CD14-positive monocyte (primary cell): ENCODE data around the gene SSH3. TPM values are rescaled to one million over a fixed set of nuclear protein-coding genes. Genes with fewer than 3 reads are reported as not detected.

ENCODE experiments used
- DNase-seq, 3 donors: peaks; one replicate each; pipeline ENCODE4 v3.0.0-alpha.2; 2011 to 2022
- H2AFZ ChIP-seq: 2 replicates; pipeline ENCODE4 v1.6.0; 2012; ENCODE audit warnings: mild to moderate bottlenecking, low read depth, low read length, inconsistent platforms; ENCODE audit not compliant: insufficient read depth, poor library complexity, severe bottlenecking
- H3K27ac ChIP-seq, 2 donors: 1 replicate in 1 of 2; 2 replicates in 1 of 2; pipeline ENCODE4 v1.5.1; 2012 to 2013; ENCODE audit warnings: low read length in 2 of 2, control low read depth in 1 of 2, inconsistent platforms in 1 of 2, low read depth in 1 of 2, mild to moderate bottlenecking in 1 of 2
- H3K27me3 ChIP-seq, 2 donors: one replicate each; pipeline versions ENCODE4 v1.6.0 to v1.6.1; 2011 to 2013; ENCODE audit warnings: low read length in 2 of 2; ENCODE audit not compliant: control insufficient read depth in 2 of 2, insufficient read depth in 2 of 2
- H3K36me3 ChIP-seq, 2 donors: replicated peaks in 1 of 2; 1 replicate in 1 of 2; 2 replicates in 1 of 2; pipeline versions ENCODE4 v1.5.1 to v1.6.1; 2012 to 2013; ENCODE audit warnings: low read length in 2 of 2, control low read depth in 1 of 2, inconsistent platforms in 1 of 2, mild to moderate bottlenecking in 1 of 2; ENCODE audit not compliant: insufficient read depth in 2 of 2, control insufficient read depth in 1 of 2
- H3K4me1 ChIP-seq, 2 donors: 1 replicate in 1 of 2; 2 replicates in 1 of 2; pipeline versions ENCODE4 v1.5.1 to v1.6.1; 2012 to 2013; ENCODE audit warnings: low read length in 2 of 2, control low read depth in 1 of 2, inconsistent platforms in 1 of 2, mild to moderate bottlenecking in 1 of 2, moderate library complexity in 1 of 2; ENCODE audit not compliant: insufficient read depth in 2 of 2, control insufficient read depth in 1 of 2
- H3K4me2 ChIP-seq: replicated peaks from 2 replicates; pipeline ENCODE3; 2012; ENCODE audit warnings: low read length, moderate library complexity, mild to moderate bottlenecking; ENCODE audit not compliant: poor library complexity, severe bottlenecking; ENCODE audit errors: extremely low read depth
- H3K4me3 ChIP-seq, 3 experiments: fragments of 200-600 bp in 1 of 3; sonication (generic) in 1 of 3; replicated peaks in 1 of 3; 1 replicate in 2 of 3; 2 replicates in 1 of 3; pipeline ENCODE4 v1.5.1; 2011 to 2013; ENCODE audit warnings: low read length in 3 of 3, mild to moderate bottlenecking in 3 of 3, control low read depth in 2 of 3, low read depth in 2 of 3, inconsistent platforms in 1 of 3, moderate library complexity in 1 of 3
- H3K79me2 ChIP-seq: 2 replicates; pipeline ENCODE4 v1.6.0; 2012; ENCODE audit warnings: mild to moderate bottlenecking, control low read depth, inconsistent platforms, low read length, moderate library complexity; ENCODE audit not compliant: insufficient read depth
- H3K9ac ChIP-seq: 2 replicates; pipeline ENCODE4 v1.6.0; 2017; ENCODE audit warnings: low read length, mild to moderate bottlenecking; ENCODE audit not compliant: insufficient read depth, poor library complexity, severe bottlenecking
- H3K9me3 ChIP-seq, 2 donors: replicated peaks in 1 of 2; 1 replicate in 1 of 2; 2 replicates in 1 of 2; pipeline versions ENCODE4 v1.5.1 to v1.6.1; 2012 to 2013; ENCODE audit warnings: low read length in 2 of 2, control low read depth in 1 of 2; ENCODE audit not compliant: control insufficient read depth in 1 of 2, insufficient read depth in 1 of 2
- H4K20me1 ChIP-seq: 2 replicates; pipeline ENCODE4 v1.6.0; 2012; ENCODE audit warnings: mild to moderate bottlenecking, low read length, control low read depth, moderate library complexity; ENCODE audit not compliant: insufficient read depth
- H3K27ac Mint-ChIP-seq, 7 donors: one replicate each; pipeline ENCODE4 v1.8.0; 2020; ENCODE audit warnings: mild to moderate bottlenecking in 7 of 7, mixed read lengths in 7 of 7, moderate library complexity in 6 of 7, inconsistent platforms in 2 of 7
- H3K27me3 Mint-ChIP-seq, 3 donors: one replicate each; pipeline ENCODE4 v1.8.0; 2021 to 2022; ENCODE audit warnings: low read depth in 3 of 3, mild to moderate bottlenecking in 3 of 3, mixed read lengths in 3 of 3, moderate library complexity in 3 of 3, inconsistent platforms in 1 of 3
- H3K36me3 Mint-ChIP-seq, 2 donors: one replicate each; pipeline ENCODE4 v1.8.0; 2020; ENCODE audit warnings: mixed read lengths in 2 of 2, inconsistent platforms in 1 of 2, mild to moderate bottlenecking in 1 of 2
- H3K4me1 Mint-ChIP-seq: one replicate; pipeline ENCODE4 v1.8.0; 2020; ENCODE audit warnings: mild to moderate bottlenecking, mixed read lengths
- H3K4me3 Mint-ChIP-seq, 2 donors: one replicate each; pipeline ENCODE4 v1.8.0; 2020; ENCODE audit warnings: mild to moderate bottlenecking in 2 of 2, mixed read lengths in 2 of 2, moderate library complexity in 1 of 2
- H3K9me3 Mint-ChIP-seq, 7 donors: one replicate each; pipeline ENCODE4 v1.8.0; 2020 to 2022; ENCODE audit warnings: mixed read lengths in 7 of 7, mild to moderate bottlenecking in 6 of 7, moderate library complexity in 6 of 7, inconsistent platforms in 2 of 7
- WGBS: methylation state at CpG from one replicate; pipeline ENCODE4 v1.1.5; 2013; ENCODE audit warnings: missing lambda C conversion rate; ENCODE audit not compliant: insufficient coverage; 5-methylcytosine and 5-hydroxymethylcytosine counted together
- intact Hi-C, 2 donors: fragments of 100-400 bp; cut with micrococcal nuclease; formaldehyde crosslinking; loops; one replicate each; pipeline versions ENCODE4 v1.15.0 to v1.15.1; 2023
- polyA plus RNA-seq, 3 donors: library from polyadenylated mRNA; depleted of rRNA in 1 of 3; unstranded in 2 of 3; stranded (reverse) in 1 of 3; fragments of 300-500 nt in 2 of 3; fragments of >200 nt in 1 of 3; fragmentation: Illumina TruSeq in 2 of 3; gene quantifications; 1 replicate in 2 of 3; 2 replicates in 1 of 3; pipeline ENCODE4 v1.2.3, GENCODE V29; 2012 to 2021
- TF ChIP-seq, protein P1 (sequence below): fragments of 200-600 bp; IDR thresholded peaks from one replicate; pipeline ENCODE4 v1.8.0; 2022; ENCODE audit warnings: antibody characterized with exemption, mild to moderate bottlenecking

SSH3 gene
- polyA plus RNA-seq, 3 donors, result 3.6 to 23.3 (median 5.8) TPM

- H3K9ac ChIP-seq, result no peak overlapping the region
- no peak overlapping the region for H3K4me3 Mint-ChIP-seq
- H3K4me3 ChIP-seq, result no peak overlapping the region
Measured at GRCh38 chr11:67309661-67310061, 6.3 kb downstream of the SSH3 start.

DNA sequence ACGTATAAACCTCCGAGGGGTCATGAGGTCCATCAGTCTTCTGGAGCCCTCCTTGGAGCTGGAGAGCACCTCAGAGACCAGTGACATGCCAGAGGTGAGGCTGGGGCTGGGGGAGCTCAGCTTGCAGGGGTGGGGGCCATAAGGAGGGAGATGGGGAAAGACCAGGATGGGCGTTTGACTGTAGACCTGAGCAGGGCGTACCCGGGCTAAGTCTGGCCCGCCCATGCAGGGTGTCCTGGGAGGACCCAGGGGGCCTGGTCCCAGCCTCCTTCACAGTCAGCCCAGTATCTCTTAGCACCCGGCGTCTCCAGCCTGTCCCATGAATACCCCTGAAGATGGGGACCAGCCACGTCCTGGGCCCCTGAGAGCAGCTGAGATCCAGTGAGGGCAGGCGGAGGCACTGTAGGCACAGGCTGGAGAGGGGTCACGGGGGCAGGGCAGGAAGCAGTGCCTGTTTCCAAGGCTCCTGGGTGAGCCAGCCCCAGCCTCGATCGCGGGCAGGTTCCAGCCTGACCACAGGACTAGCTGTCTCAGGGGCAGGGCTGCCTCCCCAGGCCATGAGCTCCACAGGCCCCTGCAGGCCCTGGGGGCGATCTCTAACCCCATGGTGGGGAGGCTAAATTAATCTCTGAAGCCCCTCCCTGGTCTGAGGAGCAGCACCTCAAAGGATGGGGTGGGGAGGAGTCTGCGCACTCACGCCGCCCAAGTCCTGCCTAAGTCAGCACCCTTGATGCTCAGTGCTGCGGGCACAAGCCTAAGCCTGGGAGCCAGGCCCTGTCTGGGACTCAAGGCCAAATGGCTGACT lies 7.1 kb downstream of the SSH3 start:
- Histone ChIP-seq H3K4me3 (no peak overlapping the region), H2AFZ (no peak overlapping the region), H3K36me3 (peaks cover 49 to 52% of the 10 kb centered on the region in 2 donors), H3K9ac (no peak overlapping the region), H4K20me1 (peaks cover 22% of the 10 kb centered on the region), H3K9me3 (no peaks in the 10 kb centered on the region), H3K79me2 (no peaks in the 10 kb centered on the region), H3K27ac (no peak overlapping the region), H3K4me2 (no peak overlapping the region), H3K27me3 (no peaks in the 10 kb centered on the region), H3K4me1 (peaks cover 26 to 29% of the 10 kb centered on the region in 2 donors)
- H3K4me1 Mint-ChIP-seq, result peaks cover 33% of the 10 kb centered on the region
- WGBS, result 90% methylated on average over 15 of the region's 19 CpGs
- H3K27ac Mint-ChIP-seq, result no peak overlapping the region
- no peak overlapping the region for H3K4me3 Mint-ChIP-seq
- peaks cover 44 to 63% of the 10 kb centered on the region in 2 donors for H3K36me3 Mint-ChIP-seq
- no peaks in the 10 kb centered on the region for H3K9me3 Mint-ChIP-seq
- TF ChIP-seq, protein P1, sequence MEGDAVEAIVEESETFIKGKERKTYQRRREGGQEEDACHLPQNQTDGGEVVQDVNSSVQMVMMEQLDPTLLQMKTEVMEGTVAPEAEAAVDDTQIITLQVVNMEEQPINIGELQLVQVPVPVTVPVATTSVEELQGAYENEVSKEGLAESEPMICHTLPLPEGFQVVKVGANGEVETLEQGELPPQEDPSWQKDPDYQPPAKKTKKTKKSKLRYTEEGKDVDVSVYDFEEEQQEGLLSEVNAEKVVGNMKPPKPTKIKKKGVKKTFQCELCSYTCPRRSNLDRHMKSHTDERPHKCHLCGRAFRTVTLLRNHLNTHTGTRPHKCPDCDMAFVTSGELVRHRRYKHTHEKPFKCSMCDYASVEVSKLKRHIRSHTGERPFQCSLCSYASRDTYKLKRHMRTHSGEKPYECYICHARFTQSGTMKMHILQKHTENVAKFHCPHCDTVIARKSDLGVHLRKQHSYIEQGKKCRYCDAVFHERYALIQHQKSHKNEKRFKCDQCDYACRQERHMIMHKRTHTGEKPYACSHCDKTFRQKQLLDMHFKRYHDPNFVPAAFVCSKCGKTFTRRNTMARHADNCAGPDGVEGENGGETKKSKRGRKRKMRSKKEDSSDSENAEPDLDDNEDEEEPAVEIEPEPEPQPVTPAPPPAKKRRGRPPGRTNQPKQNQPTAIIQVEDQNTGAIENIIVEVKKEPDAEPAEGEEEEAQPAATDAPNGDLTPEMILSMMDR, result no peak
- no peak for DNase-seq
- no peaks in the 10 kb centered on the region for H3K27me3 Mint-ChIP-seq
- intact Hi-C loops, result no loop called here

More at GRCh38 chr11:67309661-67310061, 6.3 kb downstream of the SSH3 start:
- no peak overlapping the region for H3K27ac Mint-ChIP-seq
- Histone ChIP-seq H3K27me3 (no peaks in the 10 kb centered on the region), H3K4me1 (peaks cover 24 to 32% of the 10 kb centered on the region in 2 donors), H3K27ac (no peak overlapping the region), H3K79me2 (peaks cover 2% of the 10 kb centered on the region), H4K20me1 (peaks cover 27% of the 10 kb centered on the region), H3K36me3 (peaks cover 49 to 52% of the 10 kb centered on the region in 2 donors), H3K9me3 (no peaks in the 10 kb centered on the region), H2AFZ (no peak overlapping the region), H3K4me2 (no peak overlapping the region)
- no peaks in the 10 kb centered on the region for H3K9me3 Mint-ChIP-seq
- TF ChIP-seq, protein P1, result no peak
- intact Hi-C loops, result no loop called here
- no peak for DNase-seq
- WGBS, result 98% methylated on average over 12 of the region's 14 CpGs
- no peaks in the 10 kb centered on the region for H3K27me3 Mint-ChIP-seq
- peaks cover 44 to 67% of the 10 kb centered on the region in 2 donors for H3K36me3 Mint-ChIP-seq
- H3K4me1 Mint-ChIP-seq, result peaks cover 36% of the 10 kb centered on the region
